ENCODE data around the gene TLE5.

DNA sequence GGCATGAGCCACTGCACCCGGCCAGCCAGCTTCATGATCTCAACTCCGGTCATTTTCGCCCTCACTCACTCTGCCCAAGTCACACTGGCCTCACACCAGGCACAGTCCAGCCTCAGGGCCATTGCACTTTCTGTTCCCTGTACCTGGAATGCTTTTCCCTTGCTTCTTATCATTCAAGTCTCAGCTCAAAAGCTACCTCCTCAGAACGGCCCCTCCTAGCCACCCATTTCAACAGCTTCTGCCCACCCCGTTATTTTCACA is 30.8 kb downstream of the TLE5 start:
- TF ChIP-seq, protein P1, sequence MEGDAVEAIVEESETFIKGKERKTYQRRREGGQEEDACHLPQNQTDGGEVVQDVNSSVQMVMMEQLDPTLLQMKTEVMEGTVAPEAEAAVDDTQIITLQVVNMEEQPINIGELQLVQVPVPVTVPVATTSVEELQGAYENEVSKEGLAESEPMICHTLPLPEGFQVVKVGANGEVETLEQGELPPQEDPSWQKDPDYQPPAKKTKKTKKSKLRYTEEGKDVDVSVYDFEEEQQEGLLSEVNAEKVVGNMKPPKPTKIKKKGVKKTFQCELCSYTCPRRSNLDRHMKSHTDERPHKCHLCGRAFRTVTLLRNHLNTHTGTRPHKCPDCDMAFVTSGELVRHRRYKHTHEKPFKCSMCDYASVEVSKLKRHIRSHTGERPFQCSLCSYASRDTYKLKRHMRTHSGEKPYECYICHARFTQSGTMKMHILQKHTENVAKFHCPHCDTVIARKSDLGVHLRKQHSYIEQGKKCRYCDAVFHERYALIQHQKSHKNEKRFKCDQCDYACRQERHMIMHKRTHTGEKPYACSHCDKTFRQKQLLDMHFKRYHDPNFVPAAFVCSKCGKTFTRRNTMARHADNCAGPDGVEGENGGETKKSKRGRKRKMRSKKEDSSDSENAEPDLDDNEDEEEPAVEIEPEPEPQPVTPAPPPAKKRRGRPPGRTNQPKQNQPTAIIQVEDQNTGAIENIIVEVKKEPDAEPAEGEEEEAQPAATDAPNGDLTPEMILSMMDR (IDR thresholded peaks at IDR 0.05; ENCODE audit: insufficient read depth, low read length, poor library complexity, severe bottlenecking), result no peak
- no peak for TF ChIP-seq EZH2phosphoT487 (conservative IDR thresholded peaks at IDR 0.05; ENCODE audit: low read length)

All from SU-DHL-6 (cell line).